Prostate gland (tissue), 2 donors: ENCODE measurements around the gene TMEM60.

ENCODE experiments used
- POLR2A ChIP-seq: fragments of 450-650 bp; IDR thresholded peaks from one replicate; pipeline ENCODE4 v1.6.1; 2016; ENCODE audit warnings: antibody characterized with exemption, mild to moderate bottlenecking
- TF ChIP-seq, protein P1 (sequence below), 4 experiments: fragments of 200-600 bp in 2 of 4; fragments of 450-650 bp in 2 of 4; sonication (generic) in 2 of 4; IDR thresholded peaks; 1 replicate in 3 of 4; 2 replicates in 1 of 4; pipeline ENCODE4 v1.5.1; 2016 to 2019; ENCODE audit warnings: antibody characterized with exemption in 4 of 4, mild to moderate bottlenecking in 2 of 4, moderate library complexity in 2 of 4

DNA sequence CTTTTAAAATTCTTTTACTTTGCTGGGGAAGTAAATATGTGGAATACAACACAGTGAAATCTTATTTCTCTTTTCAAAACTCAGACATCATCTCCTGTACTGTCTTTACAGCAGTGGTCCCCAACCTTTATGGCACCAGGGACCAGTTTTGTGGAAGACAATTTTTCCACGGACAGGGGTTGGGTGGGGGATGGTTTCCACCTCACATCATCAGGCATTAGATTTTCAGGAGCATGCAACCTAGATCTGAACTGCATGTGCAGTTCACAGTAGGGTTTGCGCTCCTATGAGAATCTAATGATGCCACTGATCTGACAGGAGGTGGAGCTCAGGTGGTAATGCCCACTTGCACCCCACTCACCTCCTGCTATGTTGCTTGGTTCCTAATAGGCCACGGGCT lies 12.2 kb downstream of the TMEM60 start:
- TF ChIP-seq, protein P1, sequence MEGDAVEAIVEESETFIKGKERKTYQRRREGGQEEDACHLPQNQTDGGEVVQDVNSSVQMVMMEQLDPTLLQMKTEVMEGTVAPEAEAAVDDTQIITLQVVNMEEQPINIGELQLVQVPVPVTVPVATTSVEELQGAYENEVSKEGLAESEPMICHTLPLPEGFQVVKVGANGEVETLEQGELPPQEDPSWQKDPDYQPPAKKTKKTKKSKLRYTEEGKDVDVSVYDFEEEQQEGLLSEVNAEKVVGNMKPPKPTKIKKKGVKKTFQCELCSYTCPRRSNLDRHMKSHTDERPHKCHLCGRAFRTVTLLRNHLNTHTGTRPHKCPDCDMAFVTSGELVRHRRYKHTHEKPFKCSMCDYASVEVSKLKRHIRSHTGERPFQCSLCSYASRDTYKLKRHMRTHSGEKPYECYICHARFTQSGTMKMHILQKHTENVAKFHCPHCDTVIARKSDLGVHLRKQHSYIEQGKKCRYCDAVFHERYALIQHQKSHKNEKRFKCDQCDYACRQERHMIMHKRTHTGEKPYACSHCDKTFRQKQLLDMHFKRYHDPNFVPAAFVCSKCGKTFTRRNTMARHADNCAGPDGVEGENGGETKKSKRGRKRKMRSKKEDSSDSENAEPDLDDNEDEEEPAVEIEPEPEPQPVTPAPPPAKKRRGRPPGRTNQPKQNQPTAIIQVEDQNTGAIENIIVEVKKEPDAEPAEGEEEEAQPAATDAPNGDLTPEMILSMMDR (IDR thresholded peaks at IDR 0.05), result no peak
- no peak for TF ChIP-seq POLR2A
